ENCODE data around the gene CAMTA1. TPM values are rescaled to one million over a fixed set of nuclear protein-coding genes. Genes with fewer than 3 reads are reported as not detected.
"Not testable (repeated sequence)": the region's sequence is repeated elsewhere in the genome, so short reads cannot be mapped to it uniquely, and the experiment has no call there.

CAMTA1 gene
- total RNA-seq, 1 donor: 56.1 TPM

- DNase-seq (ENCODE audit: low read depth): no peak
- no peak overlapping the region for H3K4me3 ChIP-seq (ENCODE audit: low read depth, low read length)
- no peak for TF ChIP-seq CTCF (IDR thresholded peaks at IDR 0.05; ENCODE audit: insufficient read depth, low read depth, low read length)
These were observed 364.0 kb downstream of the CAMTA1 start for GRCh38 chr1:7149080-7149838.

- DNase-seq (ENCODE audit: low read depth): no peak
- H3K4me3 ChIP-seq (ENCODE audit: low read depth, low read length): no peak overlapping the region
- TF ChIP-seq CTCF (IDR thresholded peaks at IDR 0.05; ENCODE audit: insufficient read depth, low read depth, low read length): no peak
These were observed 365.5 kb downstream of the CAMTA1 start for GRCh38 chr1:7150724-7151280.

DNA sequence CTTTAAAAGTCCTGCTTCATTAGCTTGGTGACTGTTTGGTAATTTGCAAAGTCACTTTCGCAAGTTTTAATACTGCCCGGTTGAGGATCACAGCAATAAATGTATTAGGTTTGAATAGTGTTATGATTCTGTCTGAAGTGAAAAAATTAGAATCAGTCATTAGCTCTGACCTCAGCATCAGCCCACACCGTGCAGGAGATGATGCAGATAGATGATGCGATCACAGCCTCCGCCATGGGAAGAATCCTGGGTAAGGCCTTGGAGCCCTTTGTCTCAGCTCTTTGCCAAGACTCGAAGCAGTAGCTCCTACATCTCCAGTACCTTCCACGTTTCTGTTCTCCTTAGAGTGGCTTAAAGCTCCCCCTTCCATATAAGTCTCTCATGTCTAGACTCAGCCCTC, 366.7 kb downstream of the CAMTA1 start:
- no peak overlapping the region for H3K4me3 ChIP-seq (ENCODE audit: low read depth, low read length)

DNA sequence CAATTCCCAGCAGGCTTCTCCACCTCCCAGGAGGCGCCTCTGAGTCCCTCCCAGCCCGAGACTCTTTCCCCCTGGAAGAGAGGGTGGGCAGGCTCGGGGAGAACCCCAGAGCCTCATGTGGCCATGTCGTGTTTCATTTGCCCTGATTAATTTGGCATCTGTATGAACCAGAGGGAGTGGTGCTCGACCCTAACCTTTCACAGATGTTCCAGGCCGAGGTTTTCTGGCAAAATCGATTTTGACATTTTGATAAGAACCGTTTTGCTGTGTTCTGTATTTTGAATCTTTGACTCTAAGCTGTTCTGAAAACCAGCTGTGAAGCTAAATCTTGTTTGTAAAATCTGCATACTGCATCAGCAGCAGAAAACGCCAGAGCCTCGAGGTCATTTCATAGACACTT, 367.4 kb downstream of the CAMTA1 start:
- no peak for DNase-seq (ENCODE audit: low read depth)
- no peak overlapping the region for H3K4me3 ChIP-seq (ENCODE audit: low read depth, low read length)
- TF ChIP-seq CTCF (IDR thresholded peaks at IDR 0.05; ENCODE audit: insufficient read depth, low read depth, low read length): no peak

More for the DNA sequence above, 366.7 kb downstream of the CAMTA1 start:
- TF ChIP-seq CTCF (IDR thresholded peaks at IDR 0.05; ENCODE audit: insufficient read depth, low read depth, low read length): no peak
- no peak for DNase-seq (ENCODE audit: low read depth)

- no peak overlapping the region for H3K4me3 ChIP-seq (ENCODE audit: low read depth, low read length)
- DNase-seq (ENCODE audit: low read depth): no peak
- no peak for TF ChIP-seq CTCF (IDR thresholded peaks at IDR 0.05; ENCODE audit: insufficient read depth, low read depth, low read length)
These were observed 368.2 kb downstream of the CAMTA1 start for GRCh38 chr1:7153464-7153863.

- TF ChIP-seq CTCF (IDR thresholded peaks at IDR 0.05; ENCODE audit: insufficient read depth, low read depth, low read length): no peak
- DNase-seq (ENCODE audit: low read depth): peak; percentile 7
- H3K4me3 ChIP-seq (ENCODE audit: low read depth, low read length): no peak overlapping the region
These were observed 374.0 kb downstream of the CAMTA1 start for GRCh38 chr1:7159116-7159781.

- not testable (repeated sequence) for H3K4me3 ChIP-seq (ENCODE audit: low read depth, low read length); DNase-seq (ENCODE audit: low read depth)
These were observed 383.3 kb downstream of the CAMTA1 start for GRCh38 chr1:7168554-7168953.

Measured in fibroblast of villous mesenchyme (primary cell).